ENCODE measurements around the gene MAPKAPK5.

Gene MAPKAPK5

DNA sequence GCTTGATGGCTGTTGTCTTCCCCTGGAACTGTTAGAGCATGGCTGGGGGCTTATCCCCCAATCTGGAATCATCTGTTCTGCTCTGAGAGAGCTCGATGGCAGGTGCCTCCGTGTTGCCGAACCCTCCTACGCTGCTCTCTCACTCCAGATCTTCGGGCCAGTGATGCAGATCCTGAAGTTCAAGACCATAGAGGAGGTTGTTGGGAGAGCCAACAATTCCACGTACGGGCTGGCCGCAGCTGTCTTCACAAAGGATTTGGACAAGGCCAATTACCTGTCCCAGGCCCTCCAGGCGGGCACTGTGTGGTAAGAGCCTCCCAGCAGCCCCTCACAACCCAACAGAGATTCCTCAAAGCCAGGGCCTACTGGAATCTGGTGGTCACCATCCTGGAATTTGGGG is 42.3 kb upstream of the MAPKAPK5 start:
- Histone ChIP-seq H3K79me2 (ENCODE audit: insufficient read depth, low read length) (no peaks in the 10 kb centered on the region), H3K9me2 (replicated peaks; ENCODE audit: low read depth, low read length) (no peaks in the 10 kb centered on the region), H3F3A (ENCODE audit: low read depth) (no peaks in the 10 kb centered on the region), H3K9ac (ENCODE audit: low read depth, low read length, poor library complexity, severe bottlenecking) (no peak overlapping the region), H3K36me3 (ENCODE audit: insufficient read depth, low read length) (no peaks in the 10 kb centered on the region), H3K9me3 (ENCODE audit: insufficient read depth, low read depth, low read length) (no peaks in the 10 kb centered on the region), H3K4me3 (ENCODE audit: low read length, poor library complexity, severe bottlenecking) (no peak overlapping the region), H3K4me1 (ENCODE audit: insufficient read depth, low read length, poor library complexity, severe bottlenecking) (no peaks in the 10 kb centered on the region), H2AFZ (ENCODE audit: low read length) (no peak overlapping the region), H4K20me1 (ENCODE audit: insufficient read depth, low read length, poor library complexity, severe bottlenecking) (no peaks in the 10 kb centered on the region), H3K4me2 (ENCODE audit: low read depth, low read length, poor library complexity, severe bottlenecking) (no peak overlapping the region), H3K27me3 (ENCODE audit: insufficient read depth, low read length, poor library complexity, severe bottlenecking) (no peaks in the 10 kb centered on the region)
- TF ChIP-seq EZH2phosphoT487 (IDR thresholded peaks at IDR 0.05; ENCODE audit: borderline replicate concordance): no peak
- TF ChIP-seq, protein P1, sequence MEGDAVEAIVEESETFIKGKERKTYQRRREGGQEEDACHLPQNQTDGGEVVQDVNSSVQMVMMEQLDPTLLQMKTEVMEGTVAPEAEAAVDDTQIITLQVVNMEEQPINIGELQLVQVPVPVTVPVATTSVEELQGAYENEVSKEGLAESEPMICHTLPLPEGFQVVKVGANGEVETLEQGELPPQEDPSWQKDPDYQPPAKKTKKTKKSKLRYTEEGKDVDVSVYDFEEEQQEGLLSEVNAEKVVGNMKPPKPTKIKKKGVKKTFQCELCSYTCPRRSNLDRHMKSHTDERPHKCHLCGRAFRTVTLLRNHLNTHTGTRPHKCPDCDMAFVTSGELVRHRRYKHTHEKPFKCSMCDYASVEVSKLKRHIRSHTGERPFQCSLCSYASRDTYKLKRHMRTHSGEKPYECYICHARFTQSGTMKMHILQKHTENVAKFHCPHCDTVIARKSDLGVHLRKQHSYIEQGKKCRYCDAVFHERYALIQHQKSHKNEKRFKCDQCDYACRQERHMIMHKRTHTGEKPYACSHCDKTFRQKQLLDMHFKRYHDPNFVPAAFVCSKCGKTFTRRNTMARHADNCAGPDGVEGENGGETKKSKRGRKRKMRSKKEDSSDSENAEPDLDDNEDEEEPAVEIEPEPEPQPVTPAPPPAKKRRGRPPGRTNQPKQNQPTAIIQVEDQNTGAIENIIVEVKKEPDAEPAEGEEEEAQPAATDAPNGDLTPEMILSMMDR (conservative IDR thresholded peaks at IDR 0.05; ENCODE audit: low read length): no peak

DNA sequence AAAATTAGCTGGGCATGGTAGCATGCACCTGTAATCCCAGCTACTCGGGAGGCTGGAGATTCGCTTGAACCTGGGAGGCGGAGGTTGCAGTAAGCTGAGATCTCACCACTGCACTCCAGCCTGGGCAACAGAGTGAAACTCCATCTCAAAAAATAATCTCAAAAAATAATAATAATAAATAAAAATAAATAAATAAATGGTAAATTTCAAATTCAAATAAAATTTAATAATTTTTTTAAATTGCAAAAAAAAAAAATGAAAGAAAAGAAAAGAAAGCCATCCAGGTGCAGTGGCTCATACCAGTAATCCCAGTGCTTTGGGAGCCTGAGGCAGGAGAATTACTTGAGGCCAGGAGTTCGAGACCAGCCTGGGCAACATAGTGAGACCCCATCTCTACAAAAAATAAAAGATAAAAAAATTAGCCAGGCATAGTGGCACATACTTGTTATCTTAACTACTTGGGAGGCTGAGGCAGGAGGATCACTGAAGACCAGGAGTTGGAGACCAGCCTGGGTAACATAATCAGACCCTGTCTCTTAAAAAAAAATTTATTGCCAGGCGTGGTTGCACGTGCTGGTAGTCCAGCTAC is 38.9 kb upstream of the MAPKAPK5 start:
- H3K4me3 ChIP-seq (ENCODE audit: low read length, poor library complexity, severe bottlenecking): no peak overlapping the region
- H3K9me2 ChIP-seq (replicated peaks; ENCODE audit: low read depth, low read length): no peaks in the 10 kb centered on the region
- no peaks in the 10 kb centered on the region for H4K20me1 ChIP-seq (ENCODE audit: insufficient read depth, low read length, poor library complexity, severe bottlenecking)
- H3K36me3 ChIP-seq (ENCODE audit: insufficient read depth, low read length): no peaks in the 10 kb centered on the region
- no peak for TF ChIP-seq EZH2phosphoT487 (IDR thresholded peaks at IDR 0.05; ENCODE audit: borderline replicate concordance)
- TF ChIP-seq, protein P1 (conservative IDR thresholded peaks at IDR 0.05; ENCODE audit: low read length): no peak
- H3K4me1 ChIP-seq (ENCODE audit: insufficient read depth, low read length, poor library complexity, severe bottlenecking): no peaks in the 10 kb centered on the region
- H3K79me2 ChIP-seq (ENCODE audit: insufficient read depth, low read length): no peaks in the 10 kb centered on the region
- H3K4me2 ChIP-seq (ENCODE audit: low read depth, low read length, poor library complexity, severe bottlenecking): no peak overlapping the region
- H3K9ac ChIP-seq (ENCODE audit: low read depth, low read length, poor library complexity, severe bottlenecking): no peak overlapping the region
- H3K9me3 ChIP-seq (ENCODE audit: insufficient read depth, low read depth, low read length): no peaks in the 10 kb centered on the region
- no peaks in the 10 kb centered on the region for H3K27me3 ChIP-seq (ENCODE audit: insufficient read depth, low read length, poor library complexity, severe bottlenecking)
- H3F3A ChIP-seq (ENCODE audit: low read depth): no peaks in the 10 kb centered on the region
- no peak overlapping the region for H2AFZ ChIP-seq (ENCODE audit: low read length)

DNA sequence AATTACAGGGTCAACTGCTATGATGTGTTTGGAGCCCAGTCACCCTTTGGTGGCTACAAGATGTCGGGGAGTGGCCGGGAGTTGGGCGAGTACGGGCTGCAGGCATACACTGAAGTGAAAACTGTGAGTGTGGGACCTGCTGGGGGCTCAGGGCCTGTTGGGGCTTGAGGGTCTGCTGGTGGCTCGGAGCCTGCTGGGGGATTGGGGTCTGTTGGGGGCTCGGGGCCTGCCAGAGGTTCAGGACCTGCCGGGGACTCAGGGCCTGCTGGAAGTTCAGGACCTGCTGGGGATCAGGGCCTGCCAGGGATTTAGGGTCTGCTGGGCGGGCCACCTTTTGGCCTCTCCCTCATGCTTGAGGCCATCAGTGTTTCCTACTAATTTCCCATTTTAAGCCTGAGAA is 38.2 kb upstream of the MAPKAPK5 start:
- H3K9ac ChIP-seq (ENCODE audit: low read depth, low read length, poor library complexity, severe bottlenecking): no peak overlapping the region
- no peaks in the 10 kb centered on the region for H3K36me3 ChIP-seq (ENCODE audit: insufficient read depth, low read length)
- no peaks in the 10 kb centered on the region for H3K79me2 ChIP-seq (ENCODE audit: insufficient read depth, low read length)
- no peaks in the 10 kb centered on the region for H3K9me2 ChIP-seq (replicated peaks; ENCODE audit: low read depth, low read length)
- TF ChIP-seq EZH2phosphoT487 (IDR thresholded peaks at IDR 0.05; ENCODE audit: borderline replicate concordance): no peak
- TF ChIP-seq, protein P1 (conservative IDR thresholded peaks at IDR 0.05; ENCODE audit: low read length): no peak
- H3K27me3 ChIP-seq (ENCODE audit: insufficient read depth, low read length, poor library complexity, severe bottlenecking): no peaks in the 10 kb centered on the region
- H3K4me1 ChIP-seq (ENCODE audit: insufficient read depth, low read length, poor library complexity, severe bottlenecking): no peaks in the 10 kb centered on the region
- H3K4me3 ChIP-seq (ENCODE audit: low read length, poor library complexity, severe bottlenecking): no peak overlapping the region
- H3F3A ChIP-seq (ENCODE audit: low read depth): no peaks in the 10 kb centered on the region
- H3K9me3 ChIP-seq (ENCODE audit: insufficient read depth, low read depth, low read length): no peaks in the 10 kb centered on the region
- H4K20me1 ChIP-seq (ENCODE audit: insufficient read depth, low read length, poor library complexity, severe bottlenecking): no peaks in the 10 kb centered on the region
- H3K4me2 ChIP-seq (ENCODE audit: low read depth, low read length, poor library complexity, severe bottlenecking): no peak overlapping the region
- H2AFZ ChIP-seq (ENCODE audit: low read length): no peak overlapping the region

Measured in Loucy (cell line).